Stimulated activated CD4-positive, alpha-beta T cell treated with anti-CD3 and anti-CD28 coated beads, Interleukin-1b, Interleukin-23, amount 100 ng/mL, for 24 hours (primary cell): ENCODE results near the gene TM4SF20.
"Not testable (repeated sequence)": the region's sequence is repeated elsewhere in the genome, so short reads cannot be mapped to it uniquely, and the experiment has no call there.

Experiments used
- DNase-seq, 4 experiments: peaks; one replicate each; pipeline ENCODE4 v3.0.0-alpha.2; 2020; ENCODE audit warnings: low read depth in 4 of 4, low spot score in 1 of 4

The TM4SF20 gene

DNA sequence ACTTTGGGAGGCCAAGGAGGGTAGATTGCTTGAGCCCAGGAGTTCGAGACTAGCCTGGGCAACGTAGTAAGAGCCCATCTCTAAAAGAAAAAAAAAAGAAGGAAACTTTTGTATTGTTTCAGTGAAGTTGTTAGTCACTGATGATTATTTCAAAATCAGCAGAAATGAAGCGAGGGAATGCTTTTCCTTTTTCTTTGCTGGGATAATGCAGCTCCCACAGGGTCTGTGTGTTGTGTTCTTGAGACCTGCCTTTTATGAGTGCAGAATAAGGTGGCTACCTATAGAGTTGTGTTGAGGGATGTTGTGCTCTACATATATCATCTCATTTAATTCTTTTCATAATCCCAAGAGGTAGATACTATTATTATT, 11.7 kb downstream of the TM4SF20 start:
- no peak for DNase-seq

DNA sequence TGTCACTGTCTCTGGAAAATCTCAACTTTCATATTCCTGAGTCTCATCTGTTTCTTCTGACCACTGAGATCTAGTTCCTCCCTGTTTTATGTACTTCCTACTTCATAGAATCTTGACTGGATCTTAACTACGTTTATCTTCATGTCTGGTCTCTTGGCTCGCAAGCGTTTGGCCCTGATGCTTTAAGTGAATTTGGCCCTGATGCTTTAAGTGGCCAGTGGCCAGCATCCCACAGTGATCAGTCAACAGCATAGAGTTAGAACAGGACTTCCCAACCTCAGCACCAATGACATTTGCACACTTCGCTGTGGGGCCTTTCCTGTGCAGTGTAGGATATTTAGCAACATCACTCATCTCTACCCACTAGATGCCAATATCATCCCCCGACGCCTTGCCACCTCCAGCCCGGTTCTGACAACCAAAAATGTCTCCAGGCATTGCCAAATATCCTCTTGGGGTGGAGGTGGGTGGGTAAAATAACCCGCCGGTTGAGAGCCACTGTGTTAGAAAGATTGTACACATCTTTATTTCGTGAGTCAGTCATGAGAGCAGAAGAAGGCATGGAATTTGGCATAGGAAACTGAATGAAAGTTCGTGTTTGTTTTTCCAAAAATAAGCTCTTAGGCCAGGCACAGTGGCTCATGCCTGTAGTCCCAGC, 12.2 kb downstream of the TM4SF20 start:
- no peak for DNase-seq

DNA sequence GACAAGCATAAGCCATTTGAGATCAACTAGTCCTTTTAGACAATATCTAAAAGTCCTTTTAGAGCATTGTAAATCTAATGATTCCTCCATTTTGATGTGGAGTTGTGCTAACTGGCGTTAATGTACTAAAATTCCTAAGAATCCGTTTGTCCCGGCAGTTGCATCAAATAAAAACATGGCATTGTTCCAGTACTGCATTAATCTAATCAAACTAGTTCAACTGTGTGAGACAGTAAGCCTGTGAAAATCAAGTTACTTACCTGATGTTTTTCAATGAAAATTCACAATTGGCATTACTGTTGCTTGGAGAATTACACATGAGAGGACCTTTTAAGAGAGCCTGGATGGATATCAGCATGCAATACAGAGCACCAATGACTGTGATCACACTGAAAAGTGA, 13.3 kb downstream of the TM4SF20 start:
- no peak for DNase-seq

DNA sequence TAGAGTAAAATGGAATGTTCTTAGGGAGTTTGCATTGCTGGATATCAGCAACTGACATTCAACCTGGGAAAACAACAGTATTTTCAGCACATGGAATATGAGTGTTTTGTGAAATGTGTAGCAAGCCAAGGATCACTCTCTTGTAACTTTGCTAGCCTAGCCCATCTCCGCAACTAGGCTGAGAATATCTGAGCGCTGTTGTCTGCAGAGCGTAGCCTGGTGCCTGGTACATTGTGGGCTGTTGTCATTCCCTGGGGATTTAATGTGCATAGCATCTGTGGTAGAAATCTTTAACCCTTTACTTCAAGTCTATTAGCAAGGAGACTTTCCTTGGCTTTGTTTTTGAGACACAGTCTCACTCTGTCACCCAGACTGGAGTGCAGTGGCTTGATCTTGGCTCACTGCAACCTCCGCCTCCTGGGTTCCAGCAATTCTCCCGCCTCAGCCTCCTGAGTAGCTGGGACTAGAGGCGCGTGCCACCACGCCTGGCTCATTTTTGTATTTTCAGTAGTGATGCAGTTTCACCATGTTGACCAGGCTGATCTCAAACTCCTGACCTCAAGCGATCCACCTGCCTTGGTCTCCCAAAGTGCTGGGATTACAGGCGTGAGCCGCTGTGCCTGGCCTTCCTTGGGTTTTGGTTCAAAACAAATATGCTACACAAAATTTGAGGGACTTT, 14.4 kb downstream of the TM4SF20 start:
- DNase-seq: not testable (repeated sequence)

DNA sequence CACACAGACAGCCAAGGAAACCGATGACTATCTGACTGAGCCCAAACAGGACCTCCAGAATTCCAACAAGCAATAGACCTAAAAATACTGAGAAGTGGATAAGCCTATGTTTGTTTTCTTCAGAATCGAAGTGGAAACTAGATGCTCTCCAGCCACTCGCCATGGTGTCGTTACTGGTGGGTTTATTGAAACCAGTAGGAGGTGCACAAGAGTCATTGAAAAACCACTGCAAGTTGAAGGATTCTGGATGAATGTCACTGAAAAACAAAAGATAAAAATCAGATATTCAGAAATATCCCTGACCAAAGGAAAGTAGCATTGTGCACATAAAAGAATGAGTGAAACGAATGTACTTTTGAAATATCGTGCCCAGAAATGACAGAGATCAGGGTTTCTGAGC, 15.3 kb downstream of the TM4SF20 start:
- no peak for DNase-seq

DNA sequence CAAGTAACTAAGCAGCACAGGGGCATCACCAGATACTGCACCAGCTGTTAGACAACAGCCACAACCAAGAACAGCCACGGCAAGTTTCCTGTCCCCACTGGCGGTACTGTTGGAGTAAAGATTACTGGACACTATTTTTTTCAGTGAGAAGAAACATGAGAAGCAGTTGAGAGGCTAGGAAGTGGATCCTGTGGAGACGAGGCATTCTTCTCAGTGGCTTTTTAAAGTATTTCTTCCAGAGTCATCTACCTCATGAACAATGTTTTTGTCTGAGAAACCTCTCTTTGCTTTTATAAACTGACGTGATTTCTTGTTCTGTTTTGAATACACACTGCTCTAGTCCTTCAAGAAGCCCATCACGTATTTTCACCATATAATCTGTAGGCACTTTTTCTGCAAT, 18.8 kb downstream of the TM4SF20 start:
- no peak for DNase-seq

DNA sequence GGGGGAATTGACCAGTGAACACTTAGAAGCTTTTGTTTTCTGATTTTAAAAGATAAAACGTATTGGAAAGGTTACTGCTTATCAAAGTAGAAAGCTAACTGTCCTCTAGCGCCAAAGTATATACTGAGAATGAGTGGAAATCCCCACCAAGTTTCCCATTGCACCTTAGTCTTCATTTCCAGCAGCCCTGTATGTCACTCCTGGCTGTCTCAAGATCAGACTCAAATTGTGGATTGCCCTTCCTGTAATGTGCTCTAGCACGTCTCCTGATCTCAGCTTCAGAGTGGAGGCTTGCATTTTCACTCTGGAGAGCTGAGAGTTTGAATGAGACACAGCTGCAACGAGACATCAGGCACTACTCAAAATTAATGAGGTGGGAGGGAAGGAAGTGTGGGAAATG, 27.5 kb downstream of the TM4SF20 start:
- no peak for DNase-seq

DNA sequence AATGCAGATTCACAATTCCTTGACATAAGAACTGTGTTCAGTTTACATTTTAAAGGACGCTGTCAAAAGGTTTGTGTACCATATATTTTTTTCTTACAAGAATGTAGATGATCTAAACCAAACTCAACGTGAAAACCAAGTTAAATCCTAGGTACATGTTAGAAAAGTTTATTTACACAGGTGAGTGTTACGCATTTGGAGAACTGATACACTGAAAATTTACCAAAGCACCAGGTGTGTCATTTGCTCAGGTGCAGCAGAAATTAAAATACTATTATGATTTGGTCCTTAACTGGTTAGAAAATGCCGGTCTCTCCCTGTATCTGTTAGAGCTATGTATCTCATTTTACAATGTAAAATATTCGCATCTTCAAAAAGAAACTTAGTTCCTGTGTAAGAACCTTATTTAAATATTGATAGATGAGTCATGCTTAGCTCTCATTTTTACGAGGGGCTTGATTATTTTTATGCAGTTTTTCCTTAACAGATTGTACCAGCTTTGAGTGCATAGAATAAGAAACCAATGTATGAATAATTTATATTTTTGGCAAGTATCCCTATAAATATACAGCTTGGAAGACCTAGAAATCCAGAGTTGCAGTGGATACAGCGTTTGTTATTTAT, 29.0 kb downstream of the TM4SF20 start:
- DNase-seq: no peak

DNA sequence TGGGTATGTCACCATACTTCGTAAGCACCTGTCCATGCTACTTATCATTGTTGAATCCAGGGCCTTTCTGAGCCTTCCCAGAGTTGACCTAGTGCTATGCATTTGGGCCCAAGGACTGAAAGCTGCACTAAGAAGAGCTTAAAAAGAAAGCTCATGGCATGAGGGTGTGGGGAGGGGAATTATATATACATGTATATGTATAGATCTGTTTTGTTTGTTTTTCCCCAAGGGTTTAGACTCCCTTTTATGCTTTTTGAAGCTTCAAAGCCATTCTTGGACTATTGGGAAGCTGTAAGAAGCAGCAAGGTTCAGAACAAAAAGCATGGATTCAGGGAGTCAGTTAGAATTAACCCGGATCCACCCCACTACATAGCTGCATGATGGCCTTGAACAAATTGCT, 30.8 kb downstream of the TM4SF20 start:
- DNase-seq: no peak

DNA sequence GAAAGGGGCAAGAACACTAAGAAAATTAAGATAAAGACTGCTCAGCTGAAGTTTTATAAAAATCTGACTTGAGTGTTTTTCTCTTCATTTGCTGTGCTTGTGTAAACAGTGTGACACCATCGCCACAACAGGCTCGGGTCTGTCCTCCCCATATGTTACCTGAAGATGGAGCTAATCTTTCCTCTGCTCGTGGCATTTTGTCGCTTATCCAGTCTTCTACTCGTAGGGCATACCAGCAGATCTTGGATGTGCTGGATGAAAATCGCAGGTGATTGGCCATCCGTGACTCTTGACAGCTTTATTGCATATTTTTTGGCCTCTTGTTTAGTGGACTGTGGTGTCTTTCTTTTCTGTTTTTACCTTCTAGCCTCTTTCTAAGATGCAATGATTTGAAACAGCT, 32.0 kb downstream of the TM4SF20 start:
- DNase-seq: no peak

DNA sequence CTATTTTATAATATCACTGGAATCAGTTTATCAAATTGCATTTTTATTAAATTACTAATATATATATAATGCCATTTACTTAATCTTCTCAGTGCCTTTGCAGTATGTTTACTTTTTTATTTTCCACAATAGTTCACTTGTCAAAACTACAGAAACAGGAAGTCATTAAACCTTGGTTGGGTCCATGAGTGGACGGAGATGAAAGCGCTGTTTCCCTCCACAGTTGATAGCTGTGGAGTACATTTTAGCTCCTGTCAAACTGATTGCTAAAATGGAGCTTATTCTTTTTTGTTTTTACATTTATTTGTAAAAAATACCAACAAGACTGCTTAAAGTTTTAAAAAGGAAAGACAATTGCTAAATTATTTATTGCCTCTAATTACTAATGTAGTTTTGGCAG, 34.9 kb downstream of the TM4SF20 start:
- no peak for DNase-seq

DNA sequence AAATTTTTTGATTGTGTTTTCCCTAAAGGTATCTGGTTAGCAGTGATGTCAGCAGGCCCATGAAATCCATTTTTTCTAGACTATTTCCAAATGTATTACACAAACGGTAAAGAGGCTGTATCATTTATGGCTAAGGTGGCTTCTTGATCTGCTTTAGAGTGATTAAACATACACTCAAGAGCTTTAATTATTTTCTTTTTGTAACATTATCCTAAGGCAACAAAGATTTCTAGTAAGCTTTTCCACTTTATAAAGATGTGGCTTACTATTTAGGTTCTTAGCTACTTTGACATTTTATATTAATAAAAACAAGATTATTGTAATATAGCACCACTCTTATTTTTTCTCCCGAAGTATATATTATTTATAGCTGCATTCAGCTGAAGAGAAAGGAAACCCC, 37.6 kb downstream of the TM4SF20 start:
- no peak for DNase-seq

DNA sequence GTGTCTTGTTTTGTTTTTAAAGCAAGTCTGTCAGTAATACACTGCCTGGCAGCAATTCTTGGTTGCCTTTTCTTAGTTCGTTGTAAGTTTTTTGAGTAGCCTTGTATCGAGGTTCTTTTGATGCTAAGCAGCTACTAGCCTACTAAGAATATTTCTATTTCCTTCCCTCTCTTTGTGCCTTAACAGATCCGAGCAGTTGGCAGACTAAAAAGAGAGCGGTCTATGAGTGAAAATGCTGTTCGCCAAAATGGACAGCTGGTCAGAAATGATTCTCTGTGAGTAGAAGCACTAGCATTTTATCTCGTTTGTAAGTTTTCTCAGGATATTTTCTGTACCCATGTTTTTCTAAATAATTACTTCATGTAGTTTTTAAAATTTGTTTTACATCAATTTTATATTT, 39.0 kb downstream of the TM4SF20 start:
- DNase-seq: no peak

DNA sequence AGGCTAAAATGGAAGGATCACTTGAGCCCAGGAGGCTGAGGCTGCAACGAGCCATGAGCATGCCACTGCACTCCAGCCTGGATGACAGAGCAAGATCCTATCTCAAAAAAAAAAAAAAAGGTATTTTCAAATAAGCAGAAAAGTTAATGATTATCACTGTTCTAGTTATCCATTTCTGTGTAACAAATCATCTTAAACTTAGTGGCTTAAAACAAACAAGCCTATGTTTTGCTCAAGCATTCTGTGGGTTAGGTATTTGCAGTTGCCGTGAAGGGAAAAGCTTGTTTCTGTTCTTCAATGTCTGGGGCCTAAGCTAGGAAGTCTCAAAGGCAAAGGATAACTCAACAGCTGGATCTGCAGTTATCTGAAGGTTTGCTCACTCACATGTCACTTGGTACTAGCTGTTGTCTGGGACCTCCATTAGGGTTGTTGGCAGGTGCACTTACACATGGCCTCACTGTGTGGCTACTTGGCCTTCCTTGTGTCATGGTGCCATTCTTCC, 40.0 kb downstream of the TM4SF20 start:
- DNase-seq: no peak

DNA sequence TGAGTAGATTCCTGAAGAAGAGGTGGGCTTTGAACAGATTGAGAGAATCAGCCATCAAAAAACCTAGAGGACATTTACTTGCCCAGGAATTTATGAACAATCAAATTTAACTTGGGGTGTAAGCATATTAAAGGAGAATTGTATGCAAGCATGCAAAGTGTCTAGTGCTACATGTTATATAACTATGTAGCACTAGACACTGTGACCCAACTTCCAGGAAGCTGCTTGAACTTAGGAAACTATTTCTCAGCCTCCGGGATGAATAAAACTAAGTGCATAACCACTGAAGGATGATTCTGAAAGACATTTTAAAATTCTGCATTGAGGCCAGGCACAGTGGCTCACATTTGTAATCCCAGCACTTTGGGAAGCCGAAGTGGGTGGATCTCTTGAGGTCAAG, 41.7 kb downstream of the TM4SF20 start:
- DNase-seq: no peak

DNA sequence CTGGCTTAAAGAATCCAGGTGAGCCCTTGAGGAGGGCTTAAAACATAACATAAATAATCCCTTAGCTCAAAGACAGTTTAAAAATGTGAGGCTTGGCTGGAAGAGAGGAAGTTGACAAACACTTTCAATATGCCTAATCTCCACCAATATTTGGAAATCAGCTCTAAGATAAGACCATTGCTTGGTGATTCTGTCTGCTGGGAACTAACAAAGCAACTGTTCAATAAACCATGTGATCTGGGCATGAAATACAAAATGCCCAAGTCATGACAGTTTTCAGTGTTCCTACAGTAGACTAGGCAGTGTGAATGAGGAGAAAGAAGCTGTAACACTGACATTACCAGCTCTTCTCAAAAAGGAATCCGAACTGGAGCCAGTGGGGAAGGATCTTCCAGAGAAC, 43.4 kb downstream of the TM4SF20 start:
- no peak for DNase-seq

DNA sequence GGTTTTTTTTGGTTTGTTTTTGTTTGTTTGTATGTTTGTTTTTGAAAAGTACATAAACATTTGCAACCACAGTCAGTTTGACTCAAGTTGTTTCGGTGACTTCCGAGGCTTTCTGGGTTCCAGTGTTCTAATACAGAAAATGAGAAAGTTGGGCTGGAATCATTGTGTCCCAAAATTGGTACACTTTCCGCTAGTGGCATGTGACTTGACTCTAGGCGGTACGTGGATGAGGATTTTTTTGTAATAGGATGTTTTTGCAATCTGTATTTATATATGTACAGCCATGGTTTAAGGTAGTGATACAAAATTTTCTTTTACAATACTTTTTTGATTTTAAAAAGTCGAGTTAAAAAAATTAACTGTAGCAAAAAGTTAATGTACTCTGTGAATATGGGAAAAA, 52.3 kb downstream of the TM4SF20 start:
- no peak for DNase-seq

DNA sequence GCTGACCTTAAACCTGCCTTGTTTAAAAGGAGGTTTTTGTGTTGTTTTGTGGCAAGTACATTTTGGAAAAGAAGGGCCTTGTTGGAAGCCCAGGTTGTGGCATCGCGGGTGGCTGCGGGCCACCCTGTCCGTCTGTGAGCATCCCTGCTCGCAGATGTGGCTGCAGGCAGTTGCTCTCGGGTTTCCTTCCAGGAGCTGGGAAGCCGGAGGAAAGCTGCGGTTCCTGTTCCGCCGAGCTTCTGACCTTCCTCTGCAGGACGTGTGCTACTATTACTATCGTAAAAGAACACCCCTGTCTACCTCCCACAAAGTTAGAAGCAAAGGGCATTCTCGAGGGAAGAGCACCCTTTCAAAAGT, 53.3 kb downstream of the TM4SF20 start:
- DNase-seq: peak in 1 of 4 experiments; percentile 0

DNA sequence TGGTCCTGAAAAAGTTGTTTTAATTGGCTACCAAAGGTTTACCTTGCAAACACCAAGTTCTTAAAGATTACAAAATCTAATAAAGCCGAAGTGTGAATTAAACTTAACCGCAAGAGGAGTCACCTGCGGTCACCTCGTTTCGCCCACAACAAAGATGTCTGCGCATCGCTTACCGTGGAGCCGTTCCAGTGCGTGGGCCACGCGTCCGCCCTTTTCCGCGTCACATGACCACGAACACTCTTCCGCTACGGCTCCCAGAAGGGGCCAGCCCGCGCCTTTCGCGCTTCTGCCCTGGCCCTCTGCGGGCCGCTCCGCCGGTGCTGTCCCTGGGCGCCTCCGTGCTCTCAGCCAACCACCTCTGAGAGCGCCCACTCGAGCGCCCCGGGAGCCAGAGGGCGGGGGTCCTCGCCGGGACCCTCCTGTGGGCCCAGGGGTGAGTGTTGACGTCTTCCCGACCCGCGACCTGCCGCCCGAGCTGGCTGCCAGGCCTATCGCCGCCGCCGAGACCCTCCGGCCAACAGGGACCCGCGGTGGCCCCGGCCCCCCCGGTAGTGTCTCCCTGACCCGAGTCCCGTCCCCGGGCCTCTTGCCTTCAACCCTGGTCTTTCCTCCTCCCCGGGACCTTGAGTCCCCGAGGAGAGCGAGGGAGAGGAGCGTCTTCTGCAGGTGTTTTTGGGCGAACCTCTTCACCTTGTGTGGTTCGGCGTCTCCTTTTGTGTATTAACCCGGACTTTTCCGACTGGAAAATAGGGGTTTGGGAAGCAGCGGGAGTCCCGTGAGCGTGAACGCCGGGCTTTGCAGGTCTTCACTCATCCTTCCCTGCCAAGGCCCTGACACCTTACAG, 53.9 kb downstream of the TM4SF20 start, which contains the start of gene MFF:
Gene MFF, plus strand, starts transcription at position 257 of the 844 bp plus-strand sequence. CDS start 5,415 bp downstream, outside the sequence.
- peak; percentile 70 to 92 (median 85) for DNase-seq

DNA sequence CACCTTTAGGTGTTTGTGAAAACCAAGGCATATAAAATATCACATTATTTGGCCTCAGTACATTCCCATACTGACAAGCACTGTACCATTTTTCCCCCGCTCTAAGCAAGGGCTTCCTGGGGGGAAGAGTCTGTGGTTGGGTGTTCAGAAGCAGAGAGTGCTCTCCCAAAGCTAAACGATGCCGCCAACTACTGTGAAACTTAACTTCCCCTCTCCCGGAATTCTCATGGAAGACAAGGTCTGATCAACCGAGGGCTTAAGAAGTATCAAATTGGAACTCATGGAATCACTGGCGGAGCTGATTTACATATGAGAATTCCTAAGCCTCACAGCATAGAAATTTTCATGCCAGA, 54.5 kb downstream of the TM4SF20 start:
- no peak for DNase-seq

DNA sequence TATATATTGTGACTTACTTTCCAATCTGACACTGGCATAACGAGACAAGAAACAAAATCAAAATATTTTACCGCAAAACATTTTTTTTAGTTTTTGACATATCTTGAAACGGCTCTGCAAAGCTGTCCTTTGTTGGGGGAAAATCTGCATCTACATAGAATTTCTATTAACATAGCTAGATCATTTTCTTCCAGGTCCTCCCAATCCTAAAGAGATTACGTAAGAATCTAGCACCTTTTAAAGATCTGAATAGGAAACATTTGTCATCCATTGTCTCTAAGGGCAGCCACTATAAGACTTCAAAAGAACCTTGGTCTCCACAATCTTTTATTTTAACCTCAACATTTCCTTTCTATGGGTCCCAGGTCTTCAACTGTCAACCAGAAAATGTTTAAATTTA, 55.3 kb downstream of the TM4SF20 start:
- no peak for DNase-seq
